ENCODE results near the gene ELAC1.

GRCh38 chr18:51021226-51021965 lies 53.6 kb downstream of the ELAC1 start:
- TF ChIP-seq CTCF (IDR thresholded peaks at IDR 0.05; ENCODE audit: control extremely low read depth in 1 of 3, insufficient read depth in 1 of 3, low read depth in 1 of 3, low read length in 3 of 3) (no peak), SP1 (IDR thresholded peaks at IDR 0.05; ENCODE audit: low read depth, low read length) (no peak), SIX5 (IDR thresholded peaks at IDR 0.05; ENCODE audit: low read depth, low read length) (no peak), CREB1 (IDR thresholded peaks at IDR 0.05) (no peak), KDM1A (IDR thresholded peaks at IDR 0.05; ENCODE audit: borderline replicate concordance, low read length) (no peak), EZH2 (IDR thresholded peaks at IDR 0.05; ENCODE audit: low read depth, low read length, severe bottlenecking) (no peak), CHD2 (IDR thresholded peaks at IDR 0.05; ENCODE audit: low read length) (no peak), POLR2AphosphoS5 (IDR thresholded peaks at IDR 0.05; ENCODE audit: low read depth, low read length) (no peak), CBX8 (IDR thresholded peaks at IDR 0.05; ENCODE audit: borderline replicate concordance, low read depth, low read length) (no peak), ASH2L (IDR thresholded peaks at IDR 0.05; ENCODE audit: low read length) (no peak), RXRA (IDR thresholded peaks at IDR 0.05; ENCODE audit: insufficient read depth, low read depth, low read length) (no peak), SRF (IDR thresholded peaks at IDR 0.05; ENCODE audit: low read depth, low read length) (no peak), EGR1 (IDR thresholded peaks at IDR 0.05; ENCODE audit: borderline replicate concordance, low read depth, low read length) (no peak)

All from H1 (cell line).